GM18520 (cell line): ENCODE measurements around the gene POLN.
A peak's percentile ranks its signal among the peaks of the same experiment; 100 is the strongest.

Source experiments
- ATAC-seq: cut with Tn5 transposase; IDR thresholded peaks from one replicate; pipeline ENCODE4 v1.9.1; 2021; ENCODE audit not compliant: unreplicated experiment

The POLN gene

DNA sequence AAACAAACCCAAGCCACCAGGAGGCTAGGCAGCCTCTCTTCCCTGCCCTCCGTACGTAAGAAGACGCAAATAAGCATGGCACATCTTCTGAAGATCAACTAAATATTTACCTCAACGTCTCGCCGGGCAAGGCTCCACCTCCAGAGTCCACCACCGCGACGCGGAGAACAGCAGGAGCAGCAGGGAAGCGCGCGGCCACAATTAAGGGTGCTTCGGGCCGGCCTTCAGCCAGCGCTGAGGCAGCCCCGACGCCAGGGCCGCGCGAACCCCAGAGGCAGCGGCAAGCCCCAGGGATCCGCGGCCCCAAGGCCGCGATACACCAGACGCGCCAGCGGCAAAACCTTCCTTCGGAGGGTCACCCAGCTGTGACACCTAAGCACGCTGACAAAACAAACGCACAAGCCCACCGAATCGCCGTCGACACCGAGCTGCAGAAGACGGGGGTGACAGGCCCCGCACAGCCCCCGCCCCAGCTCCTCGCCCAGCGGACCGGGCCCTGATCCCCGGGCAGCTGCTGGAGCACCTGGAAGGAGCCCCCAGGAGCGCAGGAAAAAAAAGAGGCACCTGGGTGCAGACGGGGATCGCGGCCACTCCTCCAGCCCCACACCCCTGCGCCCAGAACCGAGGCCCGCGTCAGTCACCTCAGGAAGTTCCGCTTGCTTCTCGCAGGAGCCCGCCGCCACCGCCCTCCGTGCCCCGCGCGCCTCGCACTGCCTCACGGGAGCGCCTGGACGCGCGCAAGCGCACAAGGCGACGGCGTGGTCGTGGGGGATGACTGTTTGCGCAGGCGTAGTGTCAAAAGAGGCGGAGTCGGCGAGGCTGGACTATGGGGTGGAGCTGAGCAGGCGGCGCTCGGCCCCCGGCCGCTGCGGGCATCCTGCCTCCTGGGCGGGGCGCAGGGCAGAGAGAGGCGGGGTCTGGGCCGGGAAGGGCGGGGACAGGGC is at the start of gene POLN, which contains the start of gene HAUS3:
POLN (minus strand) TSS at position 712 of the 944 bp plus-strand sequence. CDS start 12,890 bp downstream, outside the sequence.
HAUS3 (minus strand) TSS at position 712 of the 944 bp plus-strand sequence. CDS start 1,175 bp downstream, outside the sequence.
- ATAC-seq: peak; percentile 84

DNA sequence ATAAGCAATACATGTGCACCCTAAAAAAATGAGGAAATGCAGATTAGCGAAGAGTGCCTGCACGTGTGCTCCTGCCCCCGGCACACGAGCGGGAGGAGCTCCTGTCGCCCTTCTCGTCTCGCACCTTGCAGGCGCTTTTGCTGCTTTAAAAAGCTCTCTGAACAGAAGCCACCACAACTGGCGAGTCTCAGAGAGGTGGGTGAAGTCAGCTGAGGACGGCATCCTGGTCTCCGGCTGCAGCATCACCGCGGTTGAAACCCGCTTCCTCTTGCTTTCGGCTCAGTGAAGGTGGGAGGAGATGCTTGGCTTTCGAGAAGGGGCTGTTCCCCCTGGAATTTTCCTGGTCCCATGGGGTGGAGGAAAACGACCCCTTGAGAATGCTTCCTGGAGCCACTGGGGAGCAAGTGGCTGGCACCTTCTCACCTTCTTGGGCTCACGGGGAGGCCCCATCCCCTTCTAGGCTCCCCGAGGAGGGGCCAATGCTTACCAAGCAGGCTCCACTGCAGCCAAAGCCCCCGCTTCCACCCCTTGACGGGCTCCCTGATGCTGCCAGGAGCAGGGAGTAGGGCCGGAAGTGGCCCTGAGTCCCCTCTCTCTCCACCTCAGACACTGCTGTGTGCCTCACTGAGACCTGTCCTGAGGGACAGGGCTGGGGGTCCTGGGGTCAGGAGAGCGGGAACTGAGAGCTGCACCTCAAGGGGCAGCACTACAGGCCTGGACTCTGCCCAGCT is 49.2 kb upstream of the POLN start:
- ATAC-seq: no peak

- ATAC-seq: no peak
These were observed 48.6 kb upstream of the POLN start for GRCh38 chr4:2290488-2290887.

DNA sequence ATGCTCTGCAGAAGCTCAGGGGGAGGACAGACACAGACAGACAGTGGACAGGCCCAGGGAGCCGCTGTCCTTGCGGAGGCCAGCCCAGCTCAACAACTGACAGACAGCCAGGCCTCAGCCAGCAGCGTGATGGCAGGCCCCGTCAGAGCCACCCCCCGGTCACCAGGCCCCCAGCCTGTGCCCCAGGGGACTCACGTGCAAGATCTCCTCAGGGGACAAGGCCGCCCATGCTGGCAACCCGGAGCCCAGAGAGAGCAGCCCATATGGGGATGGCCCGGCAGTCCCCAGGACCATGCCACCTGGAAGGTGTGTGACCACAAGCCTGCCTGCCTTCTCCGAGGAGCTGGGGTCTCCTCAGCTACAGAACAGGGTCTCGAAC is 48.0 kb upstream of the POLN start:
- no peak for ATAC-seq

- ATAC-seq: no peak
These were observed 47.5 kb upstream of the POLN start for GRCh38 chr4:2289311-2289954.

GRCh38 chr4:2288051-2288541 is 46.2 kb upstream of the POLN start:
- ATAC-seq: no peak

- ATAC-seq: no peak
These were observed 45.6 kb upstream of the POLN start for GRCh38 chr4:2287594-2287915.

- ATAC-seq: no peak
These were observed 45.1 kb upstream of the POLN start for GRCh38 chr4:2286904-2287593.

DNA sequence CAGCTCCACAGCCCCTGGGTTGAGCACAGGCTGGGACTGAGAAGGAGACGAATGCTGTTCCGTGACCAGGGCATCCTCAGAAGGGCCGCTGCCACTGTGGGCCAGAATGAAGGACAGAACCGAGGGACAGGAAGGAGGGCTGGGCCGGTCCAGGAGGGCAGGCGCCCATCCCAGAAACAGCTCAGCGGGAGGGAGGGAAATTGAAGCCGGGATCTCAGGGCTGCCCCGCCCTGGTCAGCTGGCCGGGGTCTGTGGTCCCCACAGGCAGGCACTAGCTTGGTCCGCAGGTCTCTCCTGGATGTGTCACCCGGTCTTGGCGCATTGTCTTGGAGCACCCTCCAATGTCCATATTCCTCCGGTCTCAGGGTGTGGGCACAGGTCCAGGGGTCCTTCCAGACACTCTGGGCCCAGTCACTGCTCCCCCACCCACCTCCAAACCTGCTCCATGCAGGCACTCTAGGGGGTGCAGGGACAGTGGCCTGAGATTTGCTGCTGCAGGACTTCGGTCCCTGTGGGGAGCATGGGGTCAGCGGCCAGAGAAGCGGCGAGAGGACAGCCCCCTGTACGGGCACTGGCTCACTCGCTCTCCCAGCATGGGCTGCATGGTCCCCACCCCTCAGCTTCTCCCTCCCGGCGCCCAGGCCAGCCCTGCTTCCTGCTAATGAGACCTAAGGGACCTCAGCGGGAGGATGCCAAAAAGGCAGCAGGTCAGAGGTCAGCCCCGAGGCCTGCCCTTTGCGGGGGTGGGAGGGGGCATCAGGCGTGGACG is 43.9 kb upstream of the POLN start:
- ATAC-seq: no peak

DNA sequence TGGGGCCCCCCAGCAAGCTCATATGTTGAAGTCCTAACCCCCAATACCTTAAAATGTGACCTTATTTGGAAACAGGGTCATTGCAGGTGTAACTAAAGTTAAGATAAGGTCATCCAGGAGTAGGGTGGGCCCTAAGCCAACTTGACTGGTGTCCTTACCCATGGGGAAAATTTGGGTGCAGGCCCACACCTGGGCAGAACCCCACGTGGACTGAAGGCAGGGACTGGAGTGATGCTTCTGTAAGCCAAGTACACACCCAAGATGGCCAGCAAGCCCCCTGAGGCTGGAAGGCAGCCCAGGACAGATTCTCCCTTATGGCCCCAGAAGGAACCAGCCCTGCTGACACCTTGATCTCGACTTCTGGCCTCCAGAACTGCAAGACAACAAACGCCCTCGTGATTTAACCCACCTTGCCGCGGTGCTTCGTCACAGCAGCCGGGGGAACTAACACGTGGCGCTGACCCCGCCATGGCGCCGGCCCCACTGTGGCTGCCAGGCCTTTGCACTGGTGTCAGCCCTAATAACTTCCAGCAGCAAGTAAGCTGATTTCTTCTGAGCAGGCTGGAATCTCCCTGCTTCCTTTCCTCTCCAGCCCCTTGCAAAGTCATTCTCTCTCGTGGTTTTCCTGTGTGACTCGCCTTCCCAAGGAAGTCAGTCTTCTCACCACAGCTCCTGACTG is 43.2 kb upstream of the POLN start:
- ATAC-seq: no peak

- no peak for ATAC-seq
These were observed 42.4 kb upstream of the POLN start for GRCh38 chr4:2284161-2284933.

- ATAC-seq: no peak
These were observed 41.3 kb upstream of the POLN start for GRCh38 chr4:2283199-2283711.

DNA sequence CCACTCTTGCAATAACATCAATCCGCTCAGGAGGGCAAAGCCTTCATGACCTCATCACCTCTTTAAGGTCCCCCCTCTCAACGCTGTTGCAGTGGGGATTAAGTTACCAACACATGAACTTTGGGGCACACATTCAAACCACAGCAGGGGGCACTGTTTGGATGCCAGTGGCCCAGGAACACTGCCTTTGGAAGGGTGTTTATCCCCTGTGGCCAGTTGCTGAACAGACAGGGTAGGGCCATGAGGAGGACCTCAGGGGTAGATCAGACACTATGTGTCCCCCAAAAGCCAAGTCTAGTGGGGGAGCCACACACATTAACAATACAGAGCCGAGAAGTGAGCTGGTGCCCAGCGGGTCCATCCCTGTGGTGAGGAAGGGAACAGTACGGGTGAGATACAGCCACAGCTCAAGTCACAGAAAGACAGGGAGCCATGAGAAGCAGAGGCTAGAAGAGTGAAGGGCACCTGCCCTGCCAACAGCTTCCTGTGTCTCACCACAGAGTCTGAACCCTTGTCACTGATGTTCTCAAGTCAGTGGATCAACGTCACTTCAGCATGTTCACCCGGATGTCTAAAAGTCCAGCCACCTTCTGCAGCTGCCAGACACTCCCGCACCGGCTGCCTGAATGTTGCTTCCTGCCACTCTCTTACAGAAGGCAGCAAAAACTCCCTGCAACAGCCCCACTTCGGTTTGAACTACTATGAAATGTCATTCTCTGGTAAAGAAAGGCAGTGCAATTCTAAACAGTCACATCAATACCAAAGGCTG is 39.8 kb upstream of the POLN start:
- peak; percentile 65 for ATAC-seq

DNA sequence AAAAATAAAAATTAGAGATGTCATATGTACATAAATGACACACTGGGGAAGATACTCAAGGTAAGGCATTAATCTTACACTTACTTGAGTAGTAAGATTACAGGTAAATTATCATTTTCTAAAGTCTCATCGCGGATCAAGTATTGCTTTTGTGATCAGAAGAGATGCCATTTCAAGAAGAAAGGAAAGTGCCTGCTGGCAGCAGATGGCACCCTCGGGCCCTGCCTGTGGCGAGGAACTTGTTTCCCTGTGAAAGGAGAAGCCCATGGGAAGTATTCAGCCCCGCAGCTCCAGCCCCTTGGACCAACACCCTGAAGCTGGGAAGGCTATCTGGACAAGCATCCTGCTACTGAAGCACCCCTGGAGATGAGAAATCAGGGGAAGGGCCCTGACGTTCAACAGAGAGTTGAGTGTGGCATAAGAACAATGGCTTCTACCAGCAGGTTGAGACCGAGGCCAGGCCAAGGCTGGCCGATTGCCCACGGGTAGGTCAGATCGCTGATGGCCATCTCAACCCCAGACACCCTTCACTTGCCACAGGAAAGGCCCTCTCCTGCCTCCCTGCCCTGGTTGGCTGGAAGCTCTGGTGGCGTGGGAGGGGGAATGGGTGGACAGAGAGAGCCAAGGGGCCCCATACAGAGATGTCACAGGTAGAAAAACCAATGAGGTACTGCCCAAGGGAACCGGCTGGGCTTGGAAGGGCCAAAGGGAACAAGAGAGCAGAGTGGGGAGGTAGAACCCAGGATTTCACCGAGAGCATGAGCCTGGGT is 38.8 kb upstream of the POLN start:
- no peak for ATAC-seq

DNA sequence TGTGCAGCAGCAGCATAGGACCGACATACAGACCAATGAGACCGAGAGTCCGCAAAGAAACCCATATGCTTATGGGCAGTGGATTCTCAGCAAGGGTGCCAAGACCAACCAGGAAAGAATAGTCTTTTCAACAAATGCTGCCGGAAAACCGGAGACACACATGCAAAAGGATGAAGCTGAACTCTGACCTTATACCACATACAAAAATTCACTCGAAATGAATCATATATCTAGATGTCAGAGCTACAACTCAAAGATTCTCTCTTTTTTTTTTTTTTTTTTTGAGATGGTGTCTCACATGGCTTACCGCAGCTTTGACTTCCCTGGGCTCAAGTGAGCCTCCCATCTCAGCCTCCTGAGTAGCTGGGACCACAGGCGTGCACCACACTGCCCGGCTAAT is 36.0 kb upstream of the POLN start:
- ATAC-seq: no peak

GRCh38 chr4:2276581-2277325 is 34.8 kb upstream of the POLN start:
- no peak for ATAC-seq
